ENCODE data around the gene LGALS9B. TPM values are rescaled to one million over a fixed set of nuclear protein-coding genes. Genes with fewer than 3 reads are reported as not detected.
"Not testable (repeated sequence)": the region's sequence is repeated elsewhere in the genome, so short reads cannot be mapped to it uniquely, and the experiment has no call there.

LGALS9B gene
- total and polyA plus RNA-seq, 2 donors (not counting 3 experiments of a cell fraction or from before 2014, with no cell fraction given), result not detected

- H3K9me3 ChIP-seq (replicated peaks; ENCODE audit: control insufficient read depth, insufficient read depth, low read length); H4K20me1 ChIP-seq (replicated peaks; ENCODE audit: control insufficient read depth, extremely low read depth, insufficient read depth, low read length); H3K79me2 ChIP-seq (ENCODE audit: control insufficient read depth, insufficient read depth, low read length); H2AFZ ChIP-seq (ENCODE audit: low read depth, low read length); CTCF ChIA-PET; FAIRE-seq; H3K4me3 ChIP-seq (replicated peaks in 1 of 3; ENCODE audit: insufficient read depth in 1 of 3, low read depth in 1 of 3, low read length in 3 of 3); H3K9ac ChIP-seq (replicated peaks; ENCODE audit: extremely low read depth, insufficient read depth, low read length); H3K36me3 ChIP-seq (ENCODE audit: control insufficient read depth in 2 of 2, extremely low read depth in 1 of 2, insufficient read depth in 2 of 2, low read length in 2 of 2); BruUV-seq (replicated peaks); H3K9me1 ChIP-seq (replicated peaks; ENCODE audit: control insufficient read depth, extremely low read depth, insufficient read depth, low read length); H3K4me2 ChIP-seq (ENCODE audit: insufficient read depth, low read length); intact Hi-C loops (cut with micrococcal nuclease); DNase-seq (ENCODE audit: low read depth, low spot score); H3K4me1 ChIP-seq (ENCODE audit: control insufficient read depth, extremely low read depth, insufficient read depth, low read length); H3K27ac ChIP-seq (ENCODE audit: insufficient read depth, low read depth, low read length); POLR2A ChIA-PET; H3K27me3 ChIP-seq (ENCODE audit: control insufficient read depth in 2 of 2, insufficient read depth in 2 of 2, low read length in 2 of 2); dilution Hi-C loops (cut with MboI; ENCODE audit: extremely low pct_ligation_motif_present, low sequenced_read_pairs): not testable (repeated sequence)
Measured at GRCh38 chr17:20494147-20494546, 26.8 kb upstream of the LGALS9B start.

GRCh38 chr17:20492971-20493370 is 25.6 kb upstream of the LGALS9B start:
- intact Hi-C loops (cut with micrococcal nuclease); H3K4me3 ChIP-seq (replicated peaks in 1 of 3; ENCODE audit: insufficient read depth in 1 of 3, low read depth in 1 of 3, low read length in 3 of 3); FAIRE-seq; CTCF ChIA-PET; H3K27ac ChIP-seq (ENCODE audit: insufficient read depth, low read depth, low read length); H3K4me1 ChIP-seq (ENCODE audit: control insufficient read depth, extremely low read depth, insufficient read depth, low read length); H3K9me1 ChIP-seq (replicated peaks; ENCODE audit: control insufficient read depth, extremely low read depth, insufficient read depth, low read length); H3K79me2 ChIP-seq (ENCODE audit: control insufficient read depth, insufficient read depth, low read length); H3K9ac ChIP-seq (replicated peaks; ENCODE audit: extremely low read depth, insufficient read depth, low read length); H3K4me2 ChIP-seq (ENCODE audit: insufficient read depth, low read length); DNase-seq (ENCODE audit: low read depth, low spot score); POLR2A ChIA-PET; H3K9me3 ChIP-seq (replicated peaks; ENCODE audit: control insufficient read depth, insufficient read depth, low read length); H3K27me3 ChIP-seq (ENCODE audit: control insufficient read depth in 2 of 2, insufficient read depth in 2 of 2, low read length in 2 of 2); dilution Hi-C loops (cut with MboI; ENCODE audit: extremely low pct_ligation_motif_present, low sequenced_read_pairs); H3K36me3 ChIP-seq (ENCODE audit: control insufficient read depth in 2 of 2, extremely low read depth in 1 of 2, insufficient read depth in 2 of 2, low read length in 2 of 2); H2AFZ ChIP-seq (ENCODE audit: low read depth, low read length); BruUV-seq (replicated peaks); H4K20me1 ChIP-seq (replicated peaks; ENCODE audit: control insufficient read depth, extremely low read depth, insufficient read depth, low read length): not testable (repeated sequence)

- H3K4me3 ChIP-seq (replicated peaks in 1 of 3; ENCODE audit: insufficient read depth in 1 of 3, low read depth in 1 of 3, low read length in 3 of 3); H2AFZ ChIP-seq (ENCODE audit: low read depth, low read length); H3K27ac ChIP-seq (ENCODE audit: insufficient read depth, low read depth, low read length); H3K4me2 ChIP-seq (ENCODE audit: insufficient read depth, low read length); CTCF ChIA-PET; H3K9me1 ChIP-seq (replicated peaks; ENCODE audit: control insufficient read depth, extremely low read depth, insufficient read depth, low read length); H3K9me3 ChIP-seq (replicated peaks; ENCODE audit: control insufficient read depth, insufficient read depth, low read length); FAIRE-seq; dilution Hi-C loops (cut with MboI; ENCODE audit: extremely low pct_ligation_motif_present, low sequenced_read_pairs); H3K4me1 ChIP-seq (ENCODE audit: control insufficient read depth, extremely low read depth, insufficient read depth, low read length); intact Hi-C loops (cut with micrococcal nuclease); H4K20me1 ChIP-seq (replicated peaks; ENCODE audit: control insufficient read depth, extremely low read depth, insufficient read depth, low read length); H3K27me3 ChIP-seq (ENCODE audit: control insufficient read depth in 2 of 2, insufficient read depth in 2 of 2, low read length in 2 of 2); H3K9ac ChIP-seq (replicated peaks; ENCODE audit: extremely low read depth, insufficient read depth, low read length); DNase-seq (ENCODE audit: low read depth, low spot score); H3K79me2 ChIP-seq (ENCODE audit: control insufficient read depth, insufficient read depth, low read length); H3K36me3 ChIP-seq (ENCODE audit: control insufficient read depth in 2 of 2, extremely low read depth in 1 of 2, insufficient read depth in 2 of 2, low read length in 2 of 2); BruUV-seq (replicated peaks); POLR2A ChIA-PET: not testable (repeated sequence)
Measured at GRCh38 chr17:20492099-20492498, 24.8 kb upstream of the LGALS9B start.

GRCh38 chr17:20484930-20485329 is 17.6 kb upstream of the LGALS9B start:
- CTCF ChIA-PET; intact Hi-C loops (cut with micrococcal nuclease); H3K4me2 ChIP-seq (ENCODE audit: insufficient read depth, low read length); FAIRE-seq; H3K9ac ChIP-seq (replicated peaks; ENCODE audit: extremely low read depth, insufficient read depth, low read length); H4K20me1 ChIP-seq (replicated peaks; ENCODE audit: control insufficient read depth, extremely low read depth, insufficient read depth, low read length); DNase-seq (ENCODE audit: low read depth, low spot score); H3K9me3 ChIP-seq (replicated peaks; ENCODE audit: control insufficient read depth, insufficient read depth, low read length); POLR2A ChIA-PET; H2AFZ ChIP-seq (ENCODE audit: low read depth, low read length); BruUV-seq (replicated peaks); H3K4me3 ChIP-seq (replicated peaks in 1 of 3; ENCODE audit: insufficient read depth in 1 of 3, low read depth in 1 of 3, low read length in 3 of 3); H3K36me3 ChIP-seq (ENCODE audit: control insufficient read depth in 2 of 2, extremely low read depth in 1 of 2, insufficient read depth in 2 of 2, low read length in 2 of 2); H3K27ac ChIP-seq (ENCODE audit: insufficient read depth, low read depth, low read length); H3K9me1 ChIP-seq (replicated peaks; ENCODE audit: control insufficient read depth, extremely low read depth, insufficient read depth, low read length); H3K79me2 ChIP-seq (ENCODE audit: control insufficient read depth, insufficient read depth, low read length); H3K27me3 ChIP-seq (ENCODE audit: control insufficient read depth in 2 of 2, insufficient read depth in 2 of 2, low read length in 2 of 2); dilution Hi-C loops (cut with MboI; ENCODE audit: extremely low pct_ligation_motif_present, low sequenced_read_pairs); H3K4me1 ChIP-seq (ENCODE audit: control insufficient read depth, extremely low read depth, insufficient read depth, low read length): not testable (repeated sequence)

All from endothelial cell of umbilical vein (primary cell).